Germinal center (tissue), 1 donor: ENCODE data around the gene KIF17.

Source experiments
- DNase-seq: peaks from one replicate; pipeline ENCODE4 v3.0.0; 2012; ENCODE audit warnings: mixed read lengths, low spot score

Gene KIF17

DNA sequence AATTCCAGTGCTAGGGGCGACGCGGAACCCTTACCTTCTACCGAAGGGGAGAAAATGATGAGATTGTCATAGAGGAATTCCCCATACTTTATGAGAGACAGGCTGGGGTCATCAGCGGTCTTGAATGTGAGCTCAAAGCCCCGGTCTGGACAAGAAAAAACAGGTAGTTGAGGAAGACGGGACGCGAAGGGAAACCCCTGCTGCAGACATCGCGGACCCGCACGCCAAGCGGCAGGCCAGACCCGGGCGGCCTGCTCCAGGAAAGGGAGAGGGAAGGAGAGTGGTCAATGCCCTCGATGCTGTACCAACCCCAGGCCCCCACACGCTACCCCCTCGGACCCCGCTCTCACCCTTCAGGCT lies 57.0 kb downstream of the KIF17 start:
- DNase-seq, result peak; percentile 24

DNA sequence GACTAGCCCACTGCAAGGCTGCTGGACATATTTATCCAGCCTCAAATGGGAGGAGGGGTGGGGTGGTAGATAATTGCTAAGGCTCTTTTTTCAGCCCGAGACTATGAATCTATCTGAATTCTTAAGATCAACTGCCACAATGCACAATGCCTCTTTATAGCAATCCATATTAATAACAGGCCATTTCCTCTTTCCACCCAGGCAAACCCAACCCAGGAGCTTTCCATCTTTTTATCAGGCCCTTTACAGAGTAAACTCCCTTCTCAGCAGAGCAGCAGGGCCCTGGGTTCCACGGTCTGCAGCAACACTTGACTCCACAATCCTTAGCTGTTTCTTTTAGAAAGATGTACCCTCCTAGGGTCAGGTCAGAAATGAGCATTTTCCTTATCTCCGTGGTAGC lies 57.4 kb downstream of the KIF17 start:
- no peak for DNase-seq

DNA sequence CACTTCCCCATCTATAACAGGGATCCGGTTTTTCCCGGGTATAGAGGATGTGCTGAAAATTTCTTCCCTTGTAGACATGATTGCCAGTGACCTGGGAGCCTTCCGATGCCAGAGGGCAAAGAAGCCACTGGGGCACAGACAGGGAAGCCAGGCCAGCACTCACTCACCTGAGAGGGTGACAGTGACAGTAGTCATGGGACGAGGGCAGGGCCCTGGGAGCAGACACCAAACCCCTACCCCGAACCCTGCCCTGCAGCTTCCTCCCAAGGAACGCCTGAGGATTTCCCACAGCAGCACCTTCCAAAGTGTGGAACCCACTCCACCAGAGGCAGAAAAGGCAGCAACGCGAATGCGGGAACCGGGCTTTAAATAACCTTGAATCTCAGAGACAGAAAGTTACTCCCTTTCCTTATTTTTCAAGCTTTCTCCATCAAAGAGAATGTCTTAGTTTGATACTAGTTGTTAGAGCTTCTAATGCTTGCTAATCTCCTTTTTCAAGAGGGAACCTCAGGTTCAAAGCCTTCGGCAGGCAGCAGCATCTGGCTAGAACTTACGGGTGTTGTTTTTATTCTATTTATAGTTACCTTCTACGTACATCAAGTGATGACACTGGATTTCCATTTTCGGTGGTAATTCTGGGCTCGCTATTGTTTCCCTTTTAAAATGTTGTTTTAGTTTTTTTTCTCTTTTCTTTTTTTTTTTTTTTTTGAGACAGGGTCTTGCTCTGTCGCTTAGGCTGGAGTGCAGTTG lies 59.5 kb downstream of the KIF17 start:
- DNase-seq, result no peak

DNA sequence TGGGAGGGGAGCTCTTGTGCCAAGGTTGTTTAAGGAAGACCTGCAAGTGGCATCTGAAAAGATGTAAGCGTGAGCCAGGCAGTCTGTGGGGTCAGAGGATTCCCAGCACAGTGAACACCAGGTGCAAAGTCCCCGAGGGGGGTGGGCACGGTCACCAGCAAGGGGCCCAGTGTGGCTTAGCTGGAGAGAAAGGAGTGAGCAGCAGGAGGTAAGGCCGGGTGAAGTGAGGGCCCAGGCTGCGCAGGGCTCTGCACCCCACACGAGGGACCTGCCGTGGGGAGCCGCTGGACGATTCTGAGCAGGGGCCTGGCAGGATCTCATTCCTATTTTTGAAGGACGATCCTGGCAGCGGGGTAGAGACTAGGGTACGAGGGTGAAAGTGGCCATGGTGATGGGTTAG lies 60.8 kb downstream of the KIF17 start:
- no peak for DNase-seq

DNA sequence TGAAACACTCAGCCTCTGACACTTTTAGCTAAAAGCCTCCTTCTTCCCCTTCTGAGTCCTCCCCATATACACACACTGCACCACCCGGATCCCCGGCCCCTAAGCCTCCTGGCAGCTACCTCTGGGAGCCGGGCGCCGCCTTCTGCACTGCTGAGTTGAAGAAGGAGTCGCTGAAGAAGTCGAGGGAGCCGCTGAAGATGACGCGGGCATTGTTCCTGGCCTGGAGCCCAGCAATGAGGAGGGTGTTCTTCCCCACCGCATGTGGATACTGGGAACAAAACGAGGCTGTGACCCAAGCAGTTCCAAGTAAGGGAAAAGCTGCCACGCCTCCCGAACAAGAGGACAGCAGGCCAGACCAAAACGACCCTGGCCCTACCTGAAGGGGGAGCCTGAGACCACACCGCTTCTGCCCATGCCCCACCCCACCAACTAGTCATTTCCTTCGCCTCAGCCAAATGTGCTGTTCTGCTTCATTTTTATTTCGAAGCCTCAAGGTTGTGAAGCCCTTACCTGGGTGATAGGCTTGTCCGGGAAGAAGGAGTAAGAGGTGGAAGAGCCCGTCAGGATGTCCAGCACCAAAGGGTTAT lies 63.6 kb downstream of the KIF17 start:
- DNase-seq, result no peak

DNA sequence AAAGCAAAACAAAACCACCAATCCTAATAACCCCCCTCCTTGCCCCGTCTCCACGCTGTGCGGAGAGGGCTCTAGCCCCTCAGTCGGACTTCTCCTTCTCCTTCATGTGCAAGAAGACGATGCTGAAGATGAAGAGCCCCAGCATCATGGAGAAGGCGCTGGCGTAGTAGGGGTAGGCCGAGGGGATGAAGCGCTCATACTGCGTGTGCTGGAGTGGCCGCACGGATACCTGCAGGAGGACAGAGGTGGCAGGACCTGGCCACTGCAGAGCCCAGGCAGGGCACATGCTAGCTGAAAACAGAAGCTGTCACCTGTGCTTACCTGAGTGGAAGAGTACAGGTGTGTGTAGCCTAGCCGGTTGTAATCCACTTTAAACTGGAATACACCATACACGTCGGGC lies 65.5 kb downstream of the KIF17 start:
- no peak for DNase-seq

DNA sequence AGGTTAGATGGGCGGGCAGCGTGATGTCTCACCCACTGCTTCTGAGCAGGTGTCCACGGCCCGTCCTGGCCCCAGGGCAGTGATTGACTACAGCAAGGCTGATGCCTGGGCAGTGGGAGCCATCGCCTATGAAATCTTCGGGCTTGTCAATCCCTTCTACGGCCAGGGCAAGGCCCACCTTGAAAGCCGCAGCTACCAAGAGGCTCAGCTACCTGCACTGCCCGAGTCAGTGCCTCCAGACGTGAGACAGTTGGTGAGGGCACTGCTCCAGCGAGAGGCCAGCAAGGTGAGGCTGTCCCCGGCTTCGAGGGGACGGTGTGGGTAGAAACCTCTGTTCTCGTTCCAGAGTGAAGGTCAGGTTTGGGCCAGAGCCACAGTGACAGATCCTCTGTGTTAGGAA lies 68.9 kb downstream of the KIF17 start:
- no peak for DNase-seq

DNA sequence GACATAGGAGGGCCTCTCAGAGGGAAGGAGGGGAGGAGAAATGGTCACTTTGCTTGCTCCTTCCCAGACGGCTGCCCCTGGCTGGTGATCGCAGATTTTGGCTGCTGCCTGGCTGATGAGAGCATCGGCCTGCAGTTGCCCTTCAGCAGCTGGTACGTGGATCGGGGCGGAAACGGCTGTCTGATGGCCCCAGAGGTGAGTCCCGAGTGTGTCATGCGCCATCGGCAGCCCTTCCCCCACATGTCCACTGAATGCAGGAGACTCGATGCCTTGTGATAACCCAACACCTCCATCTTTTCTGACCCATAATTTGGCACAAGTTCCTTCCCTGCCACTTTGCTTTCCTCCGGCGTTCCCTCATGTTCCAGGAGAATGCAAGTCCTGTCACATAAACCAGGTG lies 69.4 kb downstream of the KIF17 start:
- DNase-seq, result no peak

DNA sequence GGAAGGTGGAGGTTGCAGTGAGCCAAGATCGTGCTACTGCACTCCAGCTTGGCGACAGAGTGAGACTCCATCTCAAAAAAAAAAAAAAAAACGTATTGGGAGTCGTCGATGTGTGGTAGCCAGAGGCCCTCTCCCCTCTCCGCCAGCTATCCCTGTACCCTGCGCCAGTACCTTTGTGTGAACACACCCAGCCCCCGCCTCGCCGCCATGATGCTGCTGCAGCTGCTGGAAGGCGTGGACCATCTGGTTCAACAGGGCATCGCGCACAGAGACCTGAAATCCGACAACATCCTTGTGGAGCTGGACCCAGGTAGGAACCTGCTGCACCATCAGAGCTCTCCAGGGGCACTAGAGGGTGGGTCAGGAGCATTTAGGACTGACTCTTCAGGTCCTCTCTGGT lies 72.4 kb downstream of the KIF17 start:
- no peak for DNase-seq

DNA sequence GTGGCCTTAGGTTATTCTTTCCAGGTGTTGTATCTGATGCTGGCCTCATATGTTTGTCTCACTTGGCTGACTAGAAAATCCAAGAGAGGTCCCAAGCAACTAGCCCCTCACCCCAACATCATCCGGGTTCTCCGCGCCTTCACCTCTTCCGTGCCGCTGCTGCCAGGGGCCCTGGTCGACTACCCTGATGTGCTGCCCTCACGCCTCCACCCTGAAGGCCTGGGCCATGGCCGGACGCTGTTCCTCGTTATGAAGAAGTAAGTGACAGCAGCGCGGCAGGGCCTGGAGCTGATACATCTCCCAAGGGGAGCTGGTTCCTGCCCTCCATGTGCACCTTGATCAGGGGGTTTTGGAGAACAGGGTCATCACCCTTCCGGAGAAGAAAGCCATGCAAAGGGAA lies 73.4 kb downstream of the KIF17 start:
- DNase-seq, result no peak

DNA sequence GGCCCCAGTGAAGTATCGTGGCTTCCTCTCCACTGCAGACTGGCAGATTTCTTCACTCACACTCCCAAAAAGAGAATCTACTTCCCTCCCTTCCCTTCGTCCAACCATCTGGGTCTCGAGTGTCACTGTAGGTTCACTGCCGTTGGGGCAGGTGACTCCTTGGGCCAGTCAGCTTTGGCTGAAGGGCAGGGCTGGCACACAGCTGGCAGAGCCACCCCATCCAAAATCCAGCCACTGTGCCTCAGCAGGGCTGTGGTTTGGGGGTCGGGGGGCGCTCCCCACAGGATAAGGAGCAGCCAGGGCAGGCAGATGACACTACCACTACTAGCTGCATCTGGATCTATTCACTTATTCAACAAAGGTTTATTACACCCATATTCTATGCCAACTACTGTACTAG lies 74.7 kb downstream of the KIF17 start:
- no peak for DNase-seq

DNA sequence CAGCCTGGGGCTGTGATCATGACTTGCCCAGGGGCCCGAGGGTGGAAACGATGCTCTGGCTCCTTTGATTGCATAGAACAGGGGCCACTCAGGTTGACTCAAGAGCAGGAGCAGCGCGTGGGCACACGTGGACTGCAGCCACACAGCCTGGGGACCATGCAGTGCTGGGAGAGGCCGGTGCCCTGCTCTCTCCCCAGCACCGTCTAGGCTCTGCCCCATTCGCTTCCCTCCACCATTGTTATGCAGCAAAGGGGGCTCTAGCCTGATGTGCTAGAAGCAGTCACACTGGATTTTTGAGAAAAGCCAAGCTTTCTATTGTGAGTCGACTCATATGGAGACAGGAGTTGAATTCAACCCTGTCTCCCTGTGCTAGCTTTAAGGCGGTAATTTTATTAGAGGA lies 75.8 kb downstream of the KIF17 start:
- no peak for DNase-seq

DNA sequence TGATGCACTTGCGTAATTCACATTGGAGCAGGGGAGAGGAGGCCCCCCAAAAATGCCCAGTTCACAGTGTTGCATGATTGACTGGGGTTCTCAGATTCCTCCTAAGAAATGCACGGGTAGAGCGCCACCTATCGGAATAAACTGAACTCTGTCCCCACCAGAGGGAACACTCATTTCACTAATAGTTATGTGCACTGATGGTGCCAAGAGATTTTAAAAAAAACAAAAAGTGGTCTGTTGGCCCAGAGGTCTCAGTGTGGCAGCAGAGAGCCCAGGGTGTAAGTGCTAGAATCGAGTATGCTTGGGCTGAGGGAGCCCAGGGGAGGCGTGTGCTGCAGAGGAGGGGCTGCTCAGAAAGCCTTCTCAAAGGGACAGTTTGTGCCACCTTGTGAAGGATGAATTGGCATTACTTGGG lies 77.6 kb downstream of the KIF17 start:
- DNase-seq, result peak; percentile 71

DNA sequence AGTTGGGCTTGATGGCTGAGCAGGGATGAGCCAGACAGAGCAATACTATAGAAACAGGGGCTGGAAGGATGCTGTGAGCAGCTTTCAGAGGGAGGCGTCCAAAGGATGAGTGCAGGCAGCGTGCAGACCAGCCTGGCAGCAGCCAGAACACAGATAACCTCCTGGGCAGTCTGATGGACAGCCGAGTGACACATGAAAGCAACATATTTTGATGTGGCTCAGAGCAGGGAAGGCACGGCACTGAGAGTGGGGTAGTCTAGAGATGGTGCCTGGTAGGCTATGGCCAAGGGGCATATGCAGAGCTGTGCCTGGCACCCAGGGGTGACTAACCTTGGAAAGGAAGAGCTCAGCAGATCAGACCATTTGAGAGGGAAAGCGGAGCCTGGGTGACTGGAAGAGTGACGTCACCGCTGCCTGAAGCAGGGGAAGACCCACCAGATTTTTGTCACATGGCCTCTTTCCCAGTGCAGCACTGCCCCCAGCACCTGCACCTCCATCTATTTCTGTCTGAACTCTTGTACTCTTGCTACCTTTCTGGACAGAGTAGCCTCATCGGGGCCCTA lies 80.9 kb downstream of the KIF17 start:
- DNase-seq, result no peak

DNA sequence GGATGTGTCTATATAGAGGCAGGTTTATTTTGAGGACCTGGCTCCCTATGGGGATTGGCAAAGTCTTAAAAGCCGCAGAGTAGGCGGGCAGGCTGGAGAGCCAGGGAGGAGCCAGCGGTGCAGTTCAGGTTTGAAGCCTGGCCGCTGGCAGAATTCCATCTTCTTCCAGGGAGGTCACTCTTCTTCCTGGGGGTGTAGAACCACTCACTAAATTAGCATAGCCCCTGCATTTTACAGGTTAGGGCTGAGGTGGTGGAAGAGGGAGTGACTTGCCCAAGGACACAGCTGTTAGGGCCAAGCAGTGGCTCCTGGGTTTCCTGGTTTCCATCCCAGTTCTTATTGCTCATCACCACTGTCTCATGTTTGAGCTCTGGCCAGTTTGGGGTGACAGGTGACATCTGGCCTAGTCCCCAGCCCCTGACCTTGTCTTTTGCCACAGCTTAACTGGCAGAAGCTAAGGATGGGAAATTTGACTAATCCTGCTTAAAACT lies 83.2 kb downstream of the KIF17 start:
- DNase-seq, result no peak

DNA sequence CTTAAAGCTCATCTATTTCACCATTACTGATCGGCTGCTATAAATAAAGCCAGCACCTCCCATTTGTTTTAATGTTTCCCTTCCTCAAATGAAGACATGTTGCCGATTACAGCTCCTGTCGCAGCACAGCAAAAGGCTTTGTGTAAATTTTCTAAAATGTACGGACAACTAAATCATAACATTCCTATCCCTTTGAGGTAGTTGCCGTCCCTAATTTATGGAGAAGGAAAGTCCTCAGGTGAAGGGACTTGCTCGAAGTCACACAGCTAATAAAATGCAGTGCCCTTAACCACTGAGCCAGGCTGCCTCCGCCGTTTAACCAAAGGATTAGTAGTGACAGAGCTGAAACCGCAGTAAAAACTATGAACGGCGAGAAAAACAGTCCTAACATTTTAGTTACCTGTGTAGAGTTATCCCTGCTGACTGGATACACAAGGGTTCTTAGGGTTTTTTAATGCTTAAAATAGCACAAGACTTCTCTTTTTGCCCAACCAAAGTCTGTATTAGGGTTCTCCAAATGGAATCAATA lies 83.7 kb downstream of the KIF17 start:
- no peak for DNase-seq

DNA sequence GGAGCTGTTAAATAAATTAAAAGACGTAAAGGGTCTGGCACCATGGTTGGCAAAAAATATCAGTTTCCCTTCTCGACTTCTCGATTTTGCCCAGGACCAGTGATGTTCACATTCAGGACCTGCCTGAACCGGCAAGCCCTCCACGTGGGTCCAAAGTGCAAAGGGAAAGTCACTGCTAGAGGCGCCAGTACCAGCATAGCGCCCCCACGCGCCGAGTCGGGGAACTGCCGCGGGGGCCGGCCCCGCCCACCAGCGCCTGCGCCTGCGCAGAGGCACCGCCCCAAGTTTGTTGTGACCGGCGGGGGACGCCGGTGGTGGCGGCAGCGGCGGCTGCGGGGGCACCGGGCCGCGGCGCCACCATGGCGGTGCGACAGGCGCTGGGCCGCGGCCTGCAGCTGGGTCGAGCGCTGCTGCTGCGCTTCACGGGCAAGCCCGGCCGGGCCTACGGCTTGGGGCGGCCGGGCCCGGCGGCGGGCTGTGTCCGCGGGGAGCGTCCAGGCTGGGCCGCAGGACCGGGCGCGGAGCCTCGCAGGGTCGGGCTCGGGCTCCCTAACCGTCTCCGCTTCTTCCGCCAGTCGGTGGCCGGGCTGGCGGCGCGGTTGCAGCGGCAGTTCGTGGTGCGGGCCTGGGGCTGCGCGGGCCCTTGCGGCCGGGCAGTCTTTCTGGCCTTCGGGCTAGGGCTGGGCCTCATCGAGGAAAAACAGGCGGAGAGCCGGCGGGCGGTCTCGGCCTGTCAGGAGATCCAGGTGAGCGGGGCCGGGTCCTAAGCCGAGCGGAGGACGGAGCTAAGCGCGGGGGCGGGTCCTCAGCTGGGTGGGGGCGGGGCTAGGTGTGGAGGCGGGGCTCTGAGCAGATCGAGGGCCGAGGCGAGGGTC lies 84.4 kb downstream of the KIF17 start, which contains the start of gene PINK1:
Gene PINK1, plus strand, starts transcription at position 269 of the 875 bp plus-strand sequence. Its CDS starts 91 bp downstream, at position 360.
- peak; percentile 89 for DNase-seq

DNA sequence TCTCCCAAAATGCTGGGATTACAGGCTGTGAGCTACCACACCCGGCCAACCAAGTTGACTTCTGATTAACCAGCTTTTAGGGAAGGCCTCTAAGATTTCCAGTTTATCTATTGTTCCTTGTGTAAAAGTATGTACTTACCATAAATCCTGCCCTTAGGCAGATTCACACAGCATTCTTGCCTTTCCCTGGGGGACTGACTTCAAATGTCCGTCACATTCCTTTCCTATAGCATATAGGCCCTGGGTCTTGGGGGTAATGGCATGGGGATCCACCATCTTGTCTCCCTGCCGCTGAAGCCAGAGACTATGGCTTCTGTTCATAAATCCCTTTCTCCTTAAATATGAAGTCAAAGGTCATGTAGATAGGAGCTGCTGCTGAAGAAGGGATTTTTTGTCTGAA lies 85.4 kb downstream of the KIF17 start:
- DNase-seq, result no peak

DNA sequence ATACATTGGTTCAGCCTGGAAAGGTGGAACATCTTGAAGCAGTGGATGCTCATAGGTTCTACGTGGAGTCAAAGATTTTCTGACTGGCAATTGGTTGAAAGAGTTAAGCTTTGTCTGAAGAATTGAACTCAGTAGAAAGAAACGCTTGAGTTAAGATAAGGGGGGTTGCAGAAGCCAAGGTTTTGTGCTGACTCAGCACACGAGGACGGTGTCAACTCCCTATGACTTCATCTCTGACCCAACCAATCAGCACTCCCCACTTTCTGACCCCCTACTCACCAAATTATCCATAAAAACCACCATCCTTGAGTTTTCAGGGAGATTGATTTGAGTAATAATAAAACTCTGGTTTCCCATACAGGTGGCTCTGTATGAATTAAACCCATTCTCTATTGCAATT lies 87.1 kb downstream of the KIF17 start:
- DNase-seq, result no peak

DNA sequence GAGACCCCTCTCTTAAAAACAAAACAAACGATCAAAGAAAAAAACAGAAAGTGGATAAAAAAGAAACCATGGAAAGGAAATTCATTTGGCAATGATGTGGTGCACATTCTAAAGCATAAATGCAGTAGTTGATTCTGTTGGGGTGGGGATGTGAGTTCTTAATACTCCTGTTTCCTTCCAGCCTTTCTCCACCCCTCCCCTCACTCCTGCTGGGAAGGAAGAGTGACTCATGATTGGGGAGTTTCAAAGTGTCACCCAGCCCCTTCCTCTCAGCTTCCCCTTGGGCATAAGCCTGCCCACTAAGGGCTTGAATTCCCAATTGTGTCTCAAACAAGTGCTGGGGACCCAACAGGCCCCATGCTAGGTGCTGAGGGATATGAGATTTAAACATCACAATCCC lies 91.3 kb downstream of the KIF17 start:
- no peak for DNase-seq

DNA sequence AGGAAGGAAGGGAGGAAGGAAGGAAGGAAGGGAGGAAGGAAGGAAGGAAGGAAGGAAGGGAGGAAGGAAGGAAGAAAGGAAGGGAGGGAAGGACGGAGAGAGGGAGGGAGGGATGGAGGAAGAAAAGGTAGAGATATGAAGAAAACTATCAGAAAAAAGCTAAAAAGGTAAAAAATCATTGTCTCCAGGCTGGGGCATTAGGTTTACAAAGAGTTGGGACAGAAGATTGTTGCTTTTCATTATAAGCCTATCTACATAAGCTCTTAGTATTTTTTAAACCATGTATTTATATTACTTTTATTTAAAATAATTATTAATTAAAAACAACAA lies 91.7 kb downstream of the KIF17 start:
- no peak for DNase-seq
